Measurements from ENCODE around the gene MYRF.

- TF ChIP-seq ZNF785 (CRISPR knock-in tag; IDR thresholded peaks at IDR 0.05) (no peak), HCFC1 (IDR thresholded peaks at IDR 0.05; ENCODE audit: low read depth, low read length) (no peak), TCF7 (IDR thresholded peaks at IDR 0.05; ENCODE audit: borderline replicate concordance) (no peak), CCNT2 (IDR thresholded peaks at IDR 0.05; ENCODE audit: borderline replicate concordance, extremely low read depth, insufficient read length, low read depth, low read length) (no peak), JUND (IDR thresholded peaks at IDR 0.05; ENCODE audit: borderline replicate concordance, low read depth, low read length) (no peak), JUND (tag; IDR thresholded peaks at IDR 0.05; ENCODE audit: borderline replicate concordance, low read depth, low read length) (no peak), CTCF (IDR thresholded peaks at IDR 0.05 in 2 of 3, conservative IDR thresholded peaks at IDR 0.05 in 1 of 3; ENCODE audit: insufficient read depth in 2 of 3, low read depth in 1 of 3, low read length in 3 of 3) (peak; percentile 56 to 81 (median 68)), POLR2A (conservative IDR thresholded peaks at IDR 0.05) (no peak), NFIC (IDR thresholded peaks at IDR 0.05) (no peak)
Measured at GRCh38 chr11:61737131-61737530, 15.3 kb upstream of the MYRF start.

Measured in K562 (cell line).